Globus pallidus (tissue), 1 donor: ENCODE data around the gene DST.

Source experiments
- DNase-seq: peaks from one replicate; pipeline ENCODE4 v3.0.0-alpha.2; 2015; ENCODE audit warnings: low spot score

DST gene

GRCh38 chr6:56536536-56536935 is 106.2 kb downstream of the DST start:
- DNase-seq = no peak

- no peak for DNase-seq
Measured at GRCh38 chr6:56535626-56536025, 107.1 kb downstream of the DST start.

- no peak for DNase-seq
Measured at GRCh38 chr6:56534680-56535419, 107.8 kb downstream of the DST start.

- DNase-seq = no peak
Measured at GRCh38 chr6:56532766-56533551, 109.7 kb downstream of the DST start.

- DNase-seq = no peak
Measured at GRCh38 chr6:56531839-56532595, 110.7 kb downstream of the DST start.

GRCh38 chr6:56529594-56530191 is 113.0 kb downstream of the DST start:
- DNase-seq = no peak

- DNase-seq = no peak
Measured at GRCh38 chr6:56528412-56528841, 114.3 kb downstream of the DST start.

GRCh38 chr6:56527934-56528333 is 114.8 kb downstream of the DST start:
- DNase-seq = no peak

GRCh38 chr6:56526860-56527544 is 115.7 kb downstream of the DST start:
- no peak for DNase-seq

GRCh38 chr6:56525974-56526789 is 116.5 kb downstream of the DST start:
- DNase-seq = no peak

GRCh38 chr6:56524891-56525703 is 117.6 kb downstream of the DST start:
- DNase-seq = no peak

GRCh38 chr6:56522495-56523270 is 120.0 kb downstream of the DST start:
- DNase-seq = no peak

- no peak for DNase-seq
Measured at GRCh38 chr6:56521976-56522375, 120.7 kb downstream of the DST start.

GRCh38 chr6:56521454-56521853 is 121.2 kb downstream of the DST start:
- DNase-seq = no peak

GRCh38 chr6:56520218-56520617 is 122.5 kb downstream of the DST start:
- DNase-seq = no peak

GRCh38 chr6:56518995-56519767 is 123.5 kb downstream of the DST start:
- DNase-seq = no peak

- DNase-seq = no peak
Measured at GRCh38 chr6:56517155-56517745, 125.4 kb downstream of the DST start.

- DNase-seq = no peak
Measured at GRCh38 chr6:56516003-56516402, 126.7 kb downstream of the DST start.
